Islet precursor cell (in vitro differentiated cells): Measurements from ENCODE around the gene TMSB15B.
"Not testable (repeated sequence)": the region's sequence is repeated elsewhere in the genome, so short reads cannot be mapped to it uniquely, and the experiment has no call there.

Source experiments
- DNase-seq: peaks from one replicate; pipeline ENCODE4 v3.0.0-alpha.2; 2018

TMSB15B gene

DNA sequence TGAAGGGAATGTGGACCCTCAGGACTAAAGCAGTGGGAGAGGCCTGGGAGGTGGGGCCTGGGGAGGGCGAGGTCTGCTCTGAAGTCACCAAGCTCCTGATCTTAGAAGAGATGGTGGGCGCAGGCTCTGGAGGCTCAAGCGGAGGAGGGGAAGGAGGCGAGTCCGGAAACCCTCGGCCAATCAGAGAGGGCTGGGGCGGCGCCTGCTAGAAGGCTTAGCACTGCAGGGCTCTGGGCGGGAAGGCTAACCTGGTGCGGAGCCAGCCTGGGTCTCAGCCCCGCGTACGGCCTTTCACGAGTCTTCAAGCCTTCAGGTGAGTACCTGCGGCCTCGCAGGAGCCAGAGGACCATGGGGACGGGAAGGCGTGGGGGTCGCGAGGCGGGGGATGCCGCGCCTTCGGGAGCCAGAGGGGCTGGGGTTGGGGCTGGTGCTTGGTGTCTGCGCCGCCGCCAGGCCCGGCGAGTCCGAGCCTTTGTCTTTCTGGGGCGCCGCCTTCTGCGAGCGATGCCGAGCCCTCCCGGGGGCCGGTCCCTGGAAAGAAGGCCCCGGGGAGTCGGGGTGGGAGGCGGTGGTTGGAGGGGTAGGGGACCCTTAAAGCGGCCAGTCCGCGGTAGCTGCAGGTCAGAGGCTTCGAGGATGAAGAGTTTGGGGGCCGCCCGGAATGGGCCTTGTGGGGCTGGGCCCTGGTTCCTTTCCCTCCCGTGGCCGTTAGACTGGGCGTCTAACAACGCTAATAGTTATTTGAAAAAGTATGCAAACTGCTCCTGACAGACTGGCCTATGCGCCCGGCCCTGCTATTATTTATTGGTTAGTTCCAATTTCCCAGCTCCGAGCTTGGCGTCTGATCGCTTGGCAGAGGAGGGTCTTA is at the start of gene TMSB15B:
Gene TMSB15B, plus strand, starts transcription at position 217 of the 868 bp plus-strand sequence.
- DNase-seq: not testable (repeated sequence)

DNA sequence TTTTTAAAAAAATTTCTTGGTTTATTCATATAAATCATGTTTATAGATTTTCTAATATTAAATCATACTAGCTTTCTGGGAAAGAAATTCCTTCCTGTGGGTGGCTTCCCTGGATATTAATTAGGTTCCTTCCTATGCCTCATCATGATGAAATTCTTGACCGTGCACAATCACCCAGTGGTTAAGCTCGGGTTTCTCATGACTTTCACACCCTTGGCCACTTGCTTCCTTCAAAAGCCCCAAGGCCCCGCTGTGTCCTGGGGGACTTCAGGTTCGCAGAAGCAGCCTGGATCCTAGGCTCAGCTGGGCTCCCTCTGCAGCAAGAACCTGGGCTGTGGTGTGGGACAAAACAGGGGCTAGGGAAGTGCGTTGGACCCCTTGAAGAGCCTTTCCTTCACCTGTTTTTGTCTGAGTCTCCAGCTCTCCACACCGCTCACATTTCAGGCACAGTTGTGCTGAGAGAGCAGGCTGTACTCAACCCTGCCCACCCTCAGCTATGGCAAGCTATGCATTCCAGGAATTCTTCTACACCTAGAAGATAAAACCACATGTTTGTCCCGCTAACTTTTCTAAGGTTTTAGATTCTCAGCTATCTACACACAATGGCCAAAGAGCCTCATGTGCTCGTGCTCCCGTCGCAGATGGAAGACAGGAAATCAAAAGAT is 48.9 kb upstream of the TMSB15B start:
- peak; percentile 60 for DNase-seq

DNA sequence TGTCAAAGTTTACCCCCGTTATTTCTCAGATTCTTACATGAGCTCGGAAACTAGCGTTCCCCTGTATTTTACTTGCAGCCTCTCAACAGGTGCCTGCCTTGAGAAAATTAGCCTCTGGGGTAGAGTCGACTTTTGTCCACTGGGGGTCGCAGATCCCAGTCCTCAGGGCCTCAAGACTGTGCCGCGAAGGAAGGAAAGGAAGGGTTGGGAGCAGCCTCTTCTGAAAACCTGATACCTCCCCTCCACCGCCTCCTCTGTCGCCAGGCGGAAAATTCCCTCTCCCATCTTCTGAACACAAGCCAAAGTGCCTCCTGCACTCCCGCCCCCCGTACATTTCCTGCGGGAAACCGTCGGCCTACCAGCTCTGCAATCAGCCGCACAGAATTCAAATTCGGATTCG is 44.4 kb upstream of the TMSB15B start:
- DNase-seq: peak; percentile 90

DNA sequence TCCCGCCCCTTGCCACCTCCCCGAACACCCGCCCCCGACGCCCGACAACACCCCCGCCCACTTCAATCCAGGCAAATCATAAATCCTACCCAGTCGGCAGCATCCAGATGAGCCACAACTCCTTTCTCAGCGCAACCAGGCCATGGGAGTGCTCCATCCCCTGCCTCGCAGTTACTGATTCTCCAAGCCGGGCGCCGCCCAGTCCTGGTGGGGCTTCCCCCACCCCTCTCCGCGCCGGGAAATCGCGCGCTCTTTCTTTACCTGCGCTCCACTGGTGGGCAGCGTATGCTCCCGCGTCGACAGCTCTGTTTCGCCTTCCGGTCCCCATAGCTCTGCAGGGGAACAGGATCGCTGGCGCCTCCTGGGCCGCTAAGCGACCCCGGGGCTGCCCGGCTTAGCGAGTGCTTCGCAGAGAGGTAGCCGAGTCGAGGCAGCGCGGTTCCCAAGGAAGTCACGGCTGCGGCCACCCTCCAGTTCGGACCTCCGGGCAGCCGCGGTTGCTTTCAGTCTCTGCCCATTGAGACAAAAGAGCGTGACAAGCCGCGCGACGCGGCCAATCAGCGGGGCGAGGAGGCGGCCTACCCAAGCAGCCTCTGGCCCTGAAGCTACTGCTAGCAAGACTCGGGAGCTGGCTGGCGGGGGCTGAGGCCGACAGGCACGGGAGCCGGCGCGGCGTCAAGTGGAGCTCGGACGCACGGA is 43.7 kb upstream of the TMSB15B start:
- peak; percentile 94 for DNase-seq

DNA sequence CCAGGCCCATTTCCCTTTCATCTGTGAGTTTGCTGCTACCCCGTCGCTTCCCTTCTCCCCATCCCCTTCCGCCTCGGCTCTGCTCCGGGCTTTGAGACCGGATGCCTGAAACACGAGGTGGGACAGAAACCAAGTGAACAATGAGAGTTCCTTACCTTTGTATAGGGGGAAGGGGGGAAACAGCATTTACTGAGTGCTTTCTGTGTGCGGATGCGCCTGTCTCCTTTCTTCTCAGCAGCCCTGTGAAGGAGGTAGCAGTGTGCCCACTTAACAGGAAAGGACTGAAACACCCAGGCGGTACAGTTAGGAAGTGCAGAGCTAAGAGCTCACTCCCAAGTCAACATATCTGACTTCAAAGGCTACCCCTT is 43.2 kb upstream of the TMSB15B start:
- DNase-seq: no peak

DNA sequence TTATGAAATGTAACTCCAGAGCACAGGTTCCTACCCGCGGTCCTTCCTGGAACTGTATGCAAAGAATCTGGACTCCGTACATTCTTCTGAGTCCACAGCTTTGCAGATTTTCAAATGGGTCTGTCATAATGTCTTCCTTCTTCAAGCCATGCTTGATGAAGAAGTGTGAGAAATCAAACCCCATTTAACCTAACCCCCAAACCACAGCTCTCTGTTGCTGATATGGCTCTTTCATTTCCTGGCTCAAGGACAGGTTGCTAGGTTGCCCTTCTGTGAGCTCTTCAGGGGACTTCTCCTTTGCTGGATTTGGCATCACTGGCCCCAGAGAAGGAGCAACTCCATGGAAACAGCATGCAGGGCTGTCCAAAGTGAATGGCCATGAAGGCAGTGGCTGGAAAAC is 41.9 kb upstream of the TMSB15B start:
- not testable (repeated sequence) for DNase-seq

DNA sequence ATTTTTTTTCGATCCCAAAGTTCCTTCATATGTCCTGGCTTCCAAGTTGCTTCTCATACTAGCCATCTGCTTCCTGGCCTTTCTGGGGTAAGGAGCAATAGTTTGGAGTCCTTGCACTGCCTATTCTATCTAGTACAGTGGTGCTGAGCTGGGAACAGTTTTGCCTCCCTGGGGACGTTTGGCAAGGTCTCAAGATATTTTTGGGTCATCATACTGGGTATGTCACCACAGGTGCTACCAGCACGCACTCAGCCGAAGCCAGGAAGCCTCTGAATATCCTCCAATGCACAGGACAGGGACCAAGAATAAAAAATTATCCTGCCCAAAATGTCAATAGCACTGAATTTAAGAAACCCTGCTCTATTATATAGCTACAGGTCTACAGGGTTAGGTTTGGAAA is 35.4 kb upstream of the TMSB15B start:
- DNase-seq: no peak

DNA sequence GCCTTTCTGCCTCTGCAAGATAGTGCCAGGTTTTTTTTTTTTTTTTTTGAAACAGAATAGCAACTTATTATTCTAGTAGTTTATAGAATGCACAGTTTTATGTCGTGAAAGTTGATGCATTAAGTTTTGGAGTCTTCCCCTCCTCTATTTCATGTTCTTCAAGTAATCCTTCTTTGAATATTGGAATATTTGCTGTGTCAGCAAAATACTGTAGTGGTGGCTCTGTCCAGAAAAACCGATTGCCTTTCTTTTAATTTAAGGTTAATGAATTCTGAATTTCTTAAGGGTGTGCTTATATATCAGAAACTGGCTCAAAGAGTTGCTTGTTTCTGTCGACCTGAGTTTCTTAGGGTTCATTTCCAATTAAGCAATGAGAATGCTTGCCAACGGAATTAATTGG is 34.8 kb upstream of the TMSB15B start:
- no peak for DNase-seq

DNA sequence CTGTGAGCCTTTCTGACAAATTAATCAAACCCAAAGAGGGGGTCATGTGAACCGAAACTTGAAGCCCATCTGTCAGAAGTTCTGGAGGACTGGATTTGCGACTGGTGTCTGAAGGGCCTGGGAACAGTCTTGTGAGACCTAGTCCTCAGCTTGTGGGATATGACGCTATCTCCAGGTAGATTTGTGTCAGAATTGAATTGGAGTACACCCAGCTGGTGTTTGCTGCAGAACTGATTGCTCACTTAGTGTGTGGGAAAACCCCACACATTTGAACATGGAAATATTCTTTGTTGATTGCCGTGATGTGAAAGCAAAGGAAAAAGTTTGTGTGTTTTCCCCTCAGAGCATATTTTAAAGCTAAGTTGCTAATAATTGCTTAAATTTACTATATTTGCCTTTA is 30.3 kb upstream of the TMSB15B start:
- DNase-seq: no peak

DNA sequence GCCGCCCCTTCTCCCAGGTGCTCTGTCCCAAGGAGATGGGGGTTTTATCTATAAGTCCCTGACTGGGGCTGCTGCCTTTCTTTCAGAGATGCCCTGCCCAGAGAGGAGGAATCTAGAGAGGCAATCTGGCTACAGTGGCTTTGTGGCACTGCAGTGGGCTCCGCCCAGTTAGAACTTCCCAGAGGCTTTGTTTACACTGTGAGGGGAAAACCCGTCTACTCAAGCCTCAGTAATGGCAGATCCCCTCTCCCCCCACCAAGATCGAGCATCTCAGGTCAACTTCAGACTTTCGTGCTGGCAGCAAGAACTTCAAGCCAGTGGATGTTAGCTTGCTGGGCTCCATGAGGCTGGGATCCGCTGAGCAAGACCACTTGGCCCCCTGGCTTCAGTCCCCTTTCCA is 22.2 kb upstream of the TMSB15B start:
- not testable (repeated sequence) for DNase-seq

DNA sequence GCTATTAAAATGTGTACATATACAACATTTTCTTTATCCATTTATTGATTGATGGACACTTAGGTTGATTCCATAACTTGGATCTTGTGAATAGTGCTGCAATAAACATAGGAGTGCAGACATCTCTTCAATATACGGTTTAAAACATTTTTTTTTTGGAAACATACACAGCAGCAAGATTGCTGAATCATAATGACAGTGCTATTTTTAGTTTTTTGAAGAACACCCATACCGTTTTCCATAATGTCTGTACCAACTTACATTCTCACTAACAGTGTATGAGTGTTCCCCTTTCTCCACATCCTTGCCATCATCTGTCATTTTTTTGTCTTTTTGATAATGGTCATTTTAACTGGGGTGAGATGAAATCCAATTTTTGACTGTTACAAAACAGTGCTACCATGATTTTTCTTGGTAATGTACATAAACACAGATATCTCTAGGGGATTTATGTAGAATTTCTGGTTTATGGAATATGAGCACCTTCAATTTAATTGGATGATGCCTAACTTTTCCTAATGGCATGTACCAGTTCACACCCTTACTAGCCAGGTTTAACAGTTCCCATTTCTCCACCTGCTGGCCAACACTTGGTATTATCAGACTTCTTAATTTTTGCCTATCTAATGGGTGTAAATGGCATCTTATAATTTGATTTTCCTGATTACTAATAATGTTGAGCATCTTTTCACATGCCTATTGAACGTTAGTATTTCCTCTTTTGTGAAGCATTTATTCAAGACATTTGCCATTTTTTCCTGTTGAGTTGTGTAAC is 21.0 kb upstream of the TMSB15B start:
- DNase-seq: no peak

DNA sequence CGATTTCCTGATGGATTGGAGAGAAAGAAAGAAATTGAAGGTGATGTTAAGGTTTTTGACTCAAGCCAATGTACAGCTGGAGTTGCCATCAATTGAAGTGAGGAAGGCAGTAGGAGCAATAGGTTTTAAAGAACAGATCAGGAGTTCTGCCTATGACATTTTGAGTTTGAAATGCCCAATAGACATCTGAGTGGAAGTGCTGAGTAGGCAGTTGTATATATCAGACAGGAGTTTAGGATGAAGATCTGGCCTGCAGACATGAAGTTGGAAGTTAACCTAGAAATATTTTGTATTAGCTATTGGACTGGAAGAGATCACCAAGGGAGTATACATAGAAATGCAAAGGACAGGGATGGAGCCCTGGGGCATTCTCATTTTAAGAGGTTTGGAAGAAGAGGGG is 12.9 kb upstream of the TMSB15B start:
- DNase-seq: no peak

DNA sequence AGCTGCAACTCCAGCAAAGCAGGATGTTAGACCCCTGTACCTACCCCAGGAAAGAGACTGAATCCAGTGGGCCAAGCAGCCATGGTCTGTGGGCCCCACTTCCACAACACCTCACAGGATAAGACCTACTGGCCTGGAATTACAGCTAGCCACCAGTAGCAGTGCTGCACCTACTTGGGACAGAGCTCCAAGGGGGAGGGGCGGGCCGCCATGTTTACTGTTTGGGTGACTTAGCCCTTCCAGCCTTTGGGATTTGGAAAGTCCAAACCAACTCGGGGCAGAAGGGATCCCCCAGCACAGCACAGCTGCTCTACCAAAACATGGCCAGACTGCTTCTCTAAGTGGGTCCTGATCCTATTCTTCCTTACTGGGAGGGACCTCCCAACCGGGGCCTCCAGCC is 9.1 kb upstream of the TMSB15B start:
- no peak for DNase-seq

DNA sequence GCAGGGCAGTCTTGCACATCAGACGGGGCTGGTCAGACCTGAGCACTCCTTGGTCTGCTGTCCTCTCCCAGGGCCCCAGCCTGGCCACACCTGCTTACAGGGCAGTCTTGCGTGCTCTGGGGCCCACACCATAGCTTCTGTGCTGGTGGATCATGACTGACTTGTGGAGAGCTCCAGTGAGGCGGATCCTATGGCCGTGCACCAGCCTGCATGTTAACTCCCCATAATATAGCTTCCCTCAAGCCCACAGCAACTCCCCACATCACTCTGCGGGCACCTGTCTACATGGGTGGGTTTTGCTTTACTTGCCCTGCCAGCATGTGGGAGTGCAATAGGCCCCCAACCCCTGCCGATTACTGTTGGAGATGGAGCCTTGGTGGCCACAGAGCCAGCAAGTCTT is 8.2 kb upstream of the TMSB15B start:
- DNase-seq: peak; percentile 32

DNA sequence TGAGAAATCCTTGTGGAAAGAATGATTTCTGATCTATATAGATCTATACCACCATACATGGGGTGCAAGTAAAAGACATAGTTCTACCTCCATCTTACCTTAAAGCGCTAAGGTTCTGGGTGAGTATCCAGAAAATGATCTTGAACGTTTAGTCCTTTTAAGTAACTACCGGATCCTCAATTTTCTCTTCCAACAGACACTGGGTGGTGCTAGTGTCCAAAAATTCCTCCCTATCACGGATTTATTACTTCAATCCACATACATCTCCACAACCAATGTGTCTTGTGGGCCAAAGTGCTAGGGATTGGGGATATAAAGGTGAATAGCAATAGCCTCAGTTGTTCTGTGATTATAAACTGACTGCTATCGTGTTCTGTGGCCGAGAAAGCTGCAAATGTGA is 1.8 kb upstream of the TMSB15B start:
- DNase-seq: not testable (repeated sequence)

DNA sequence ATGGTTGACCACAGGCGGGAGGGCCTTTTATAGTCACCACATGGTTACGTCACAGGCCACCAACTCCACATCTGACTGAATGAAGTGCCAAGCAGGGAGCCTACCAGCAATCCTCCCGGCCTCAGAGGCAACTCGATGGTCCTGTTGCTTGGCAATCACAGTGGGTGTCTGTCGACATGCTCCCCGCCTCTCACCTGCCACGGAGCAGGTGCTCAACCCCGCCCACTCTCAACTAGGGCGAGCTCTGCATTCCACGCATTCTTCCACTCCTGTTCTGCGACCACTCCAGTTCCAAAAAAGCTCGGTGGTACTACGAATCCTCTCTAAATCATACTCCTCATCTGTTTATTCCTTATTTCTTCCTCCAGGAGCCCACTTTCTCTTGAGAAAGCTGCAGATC is 21.1 kb downstream of the TMSB15B start:
- not testable (repeated sequence) for DNase-seq

DNA sequence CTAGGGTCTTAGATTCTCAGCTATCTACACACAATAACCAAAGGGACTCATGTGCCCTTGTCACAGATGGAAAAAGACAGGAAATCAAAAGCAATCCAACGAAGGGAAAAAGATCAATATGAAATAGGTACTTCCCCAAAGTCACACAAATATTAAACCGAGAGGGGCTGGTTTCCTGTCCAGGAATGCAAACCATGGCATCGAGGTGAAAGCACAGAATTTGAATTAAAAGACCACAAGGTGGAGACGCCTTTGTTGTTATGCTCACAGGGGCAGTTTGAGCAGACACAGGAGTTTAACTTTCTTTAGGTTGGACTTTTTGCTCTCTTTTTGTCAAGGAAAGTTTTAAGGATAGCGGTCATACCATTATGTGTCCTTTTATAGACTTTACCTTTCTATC is 36.8 kb downstream of the TMSB15B start:
- no peak for DNase-seq

DNA sequence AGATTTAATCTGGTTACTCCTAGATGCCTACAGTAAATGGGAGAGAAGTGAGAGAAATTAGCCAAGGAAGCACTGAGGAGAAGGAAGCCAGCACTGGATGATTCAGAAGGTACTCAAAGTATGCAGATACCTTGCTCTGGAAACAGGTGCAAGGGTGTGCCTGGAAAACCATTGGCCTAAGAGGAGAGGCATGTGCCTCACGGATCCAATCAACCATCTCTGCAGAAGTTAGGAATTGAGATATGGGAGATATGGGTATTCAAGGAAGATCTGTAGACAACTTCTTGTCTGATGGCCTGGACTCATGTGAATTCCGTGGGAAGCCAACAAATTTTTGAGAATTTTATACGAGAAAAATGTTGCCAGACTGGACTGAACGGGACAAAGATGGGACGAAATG is 46.4 kb downstream of the TMSB15B start:
- DNase-seq: no peak

DNA sequence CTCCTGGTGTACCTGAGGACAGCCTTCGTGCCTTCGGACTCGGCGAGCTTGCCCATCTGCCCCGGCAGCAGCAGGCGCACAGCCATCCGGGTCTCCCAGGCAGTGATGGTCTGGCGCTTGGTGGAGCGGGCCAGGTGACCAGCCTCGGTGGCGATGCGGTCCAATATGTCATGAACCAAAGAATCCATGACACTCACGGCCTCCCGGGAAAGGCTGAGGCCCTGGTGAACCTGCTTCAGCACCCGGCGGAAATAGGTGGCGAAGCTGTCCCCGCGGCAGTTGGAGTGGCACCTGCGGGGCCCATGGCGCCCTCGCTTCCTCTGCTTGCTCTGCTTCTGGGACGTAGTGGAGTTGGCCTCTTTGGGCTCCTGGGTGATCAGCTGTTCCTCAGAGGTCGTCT is 50.7 kb downstream of the TMSB15B start:
- no peak for DNase-seq

DNA sequence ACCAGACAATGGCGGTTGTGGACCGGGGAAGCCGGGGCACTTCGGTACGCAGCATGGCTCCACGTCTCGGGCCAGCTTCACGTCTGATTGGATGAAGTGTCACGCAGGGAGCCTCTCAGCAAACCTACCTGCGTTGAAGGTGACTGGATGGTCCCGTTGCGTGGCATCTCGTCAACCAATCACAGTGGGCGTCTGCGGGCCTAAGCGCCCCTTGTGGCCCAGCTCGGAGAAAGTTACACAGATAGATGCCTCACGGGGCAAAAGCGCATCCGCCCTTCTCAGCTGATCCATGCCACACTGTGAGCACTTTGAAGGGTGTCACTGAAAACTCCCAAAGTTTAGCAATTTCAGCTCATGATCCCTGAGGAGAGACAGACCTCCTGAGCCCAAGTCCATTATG is 51.2 kb downstream of the TMSB15B start, which contains the start of gene H2BW1:
Gene H2BW1, minus strand, starts transcription at position 103 of the 400 bp plus-strand sequence. CDS start 132 bp downstream, outside the sequence.
- no peak for DNase-seq

DNA sequence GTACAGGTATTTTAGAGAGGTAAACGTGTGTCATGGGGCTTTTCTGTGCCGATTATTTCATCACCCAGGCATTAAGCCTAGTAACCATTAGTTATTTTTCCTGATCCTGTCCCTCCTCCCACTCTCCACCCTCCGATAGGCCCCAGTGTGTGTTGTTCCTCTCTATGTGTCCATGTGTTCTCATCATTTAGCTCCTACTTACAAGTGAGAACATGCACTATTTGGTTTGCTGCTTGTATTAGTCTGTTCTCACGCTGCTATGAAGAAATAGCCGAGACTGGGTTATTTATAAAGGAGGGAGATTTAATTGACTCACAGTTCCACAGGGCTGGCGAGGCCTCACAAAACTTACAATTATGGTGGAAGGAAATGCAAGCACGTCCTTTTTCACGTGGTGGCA is 53.1 kb downstream of the TMSB15B start:
- DNase-seq: not testable (repeated sequence)
